ENCODE results near the gene KRT76.

KRT76 gene

DNA sequence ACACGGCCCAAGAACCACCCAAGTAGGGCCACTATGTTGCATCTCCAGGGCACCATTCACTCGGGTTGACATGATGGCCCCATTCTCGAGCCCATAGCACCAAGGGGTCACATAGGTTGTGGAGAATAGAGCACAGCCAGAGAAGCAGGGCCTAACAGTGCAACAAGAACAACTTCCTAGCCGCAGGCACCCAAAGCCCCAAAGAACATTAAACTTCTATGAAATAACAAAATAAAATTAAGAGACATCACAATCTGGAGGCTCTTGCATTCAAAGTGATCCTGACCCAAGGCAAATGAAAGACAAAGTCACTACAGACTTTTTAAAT lies 34.9 kb upstream of the KRT76 start:
- H3K27ac ChIP-seq (ENCODE audit: low read depth, low read length) = no peak overlapping the region
- H3K9ac ChIP-seq (ENCODE audit: low read depth, low read length) = no peak overlapping the region
- H3K36me3 ChIP-seq (ENCODE audit: insufficient read depth, low read length) = no peaks in the 10 kb centered on the region
- H3K4me1 ChIP-seq (ENCODE audit: insufficient read depth, low read length) = no peaks in the 10 kb centered on the region
- WGBS = 71% methylated on average over 4 of the region's 4 CpGs
- H3K27me3 ChIP-seq (ENCODE audit: insufficient read depth, low read length) = no peaks in the 10 kb centered on the region
- H3K4me3 ChIP-seq (ENCODE audit: low read length) = no peak overlapping the region
- no peaks in the 10 kb centered on the region for H3K9me3 ChIP-seq (ENCODE audit: insufficient read depth, low read depth, low read length)

DNA sequence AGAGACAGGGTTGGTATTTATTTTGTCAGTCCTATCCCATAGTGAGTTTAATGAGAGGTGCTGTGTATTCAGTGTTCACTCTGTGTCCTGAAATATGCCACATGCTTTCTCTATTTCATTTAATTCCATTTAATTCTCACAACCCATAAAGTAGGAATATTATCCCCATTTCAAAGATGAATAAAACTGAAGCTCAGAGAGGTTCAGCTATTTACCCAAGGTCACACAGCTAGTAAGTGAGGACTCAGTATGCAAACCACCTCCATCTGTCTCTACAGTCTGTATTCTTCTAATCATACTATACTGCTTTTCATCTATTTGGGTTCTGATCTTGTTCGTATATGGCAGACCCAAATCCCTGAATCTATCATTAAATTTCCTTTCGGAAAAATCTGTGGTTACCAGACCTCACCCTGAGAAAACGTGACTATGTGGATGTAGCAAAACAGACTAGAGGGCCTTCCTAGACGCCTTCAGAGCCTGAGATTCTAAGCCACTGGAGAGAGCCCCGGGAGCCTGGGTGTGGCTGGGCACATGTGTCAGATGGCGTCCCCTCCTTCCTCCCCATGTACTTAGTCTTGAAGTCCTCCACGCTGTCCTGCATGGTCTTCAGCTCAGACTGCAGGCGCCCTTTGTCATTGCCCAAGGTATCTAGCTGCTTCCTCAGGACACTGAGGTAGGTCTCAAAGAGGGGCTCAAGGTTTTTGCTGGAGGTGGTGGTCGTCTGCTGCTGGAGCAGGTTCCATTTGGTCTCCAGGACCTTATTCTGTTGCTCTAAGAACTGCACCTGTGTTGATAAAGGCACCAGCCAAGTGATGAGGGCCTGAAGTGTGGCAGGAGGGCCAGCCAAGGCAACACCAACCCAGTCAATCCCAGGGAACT lies 34.3 kb upstream of the KRT76 start:
- Histone ChIP-seq H3K4me3 (ENCODE audit: low read length) (no peak overlapping the region), H3K9ac (ENCODE audit: low read depth, low read length) (no peak overlapping the region), H3K27me3 (ENCODE audit: insufficient read depth, low read length) (no peaks in the 10 kb centered on the region), H3K9me3 (ENCODE audit: insufficient read depth, low read depth, low read length) (no peaks in the 10 kb centered on the region), H3K27ac (ENCODE audit: low read depth, low read length) (no peak overlapping the region), H3K4me1 (ENCODE audit: insufficient read depth, low read length) (no peaks in the 10 kb centered on the region), H3K36me3 (ENCODE audit: insufficient read depth, low read length) (no peaks in the 10 kb centered on the region)
- WGBS = 90% methylated on average over 9 of the region's 9 CpGs

DNA sequence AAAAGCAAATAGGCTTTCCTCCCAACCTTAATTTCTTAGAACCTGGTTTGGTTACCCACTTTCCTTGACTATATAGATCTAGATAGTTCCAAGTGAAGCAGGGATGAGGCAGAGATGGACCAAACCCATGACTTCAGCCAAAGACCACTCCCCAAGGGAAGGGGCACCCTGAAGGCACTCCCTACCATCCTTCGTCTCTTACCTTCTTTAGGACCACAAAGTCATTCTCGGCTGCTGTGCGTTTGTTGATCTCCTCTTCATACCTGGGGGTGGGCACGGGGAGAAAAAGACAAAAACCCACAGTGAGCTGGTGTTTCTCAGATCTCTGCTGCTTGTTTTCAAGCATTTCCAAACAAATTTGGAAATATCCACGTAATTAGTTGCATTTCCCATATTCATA lies 33.4 kb upstream of the KRT76 start:
- Histone ChIP-seq H3K36me3 (ENCODE audit: insufficient read depth, low read length) (no peaks in the 10 kb centered on the region), H3K9me3 (ENCODE audit: insufficient read depth, low read depth, low read length) (no peaks in the 10 kb centered on the region), H3K27me3 (ENCODE audit: insufficient read depth, low read length) (no peaks in the 10 kb centered on the region), H3K4me1 (ENCODE audit: insufficient read depth, low read length) (no peaks in the 10 kb centered on the region), H3K9ac (ENCODE audit: low read depth, low read length) (no peak overlapping the region), H3K27ac (ENCODE audit: low read depth, low read length) (no peak overlapping the region), H3K4me3 (ENCODE audit: low read length) (no peak overlapping the region)
- 75% methylated on average over 5 of the region's 5 CpGs for WGBS

DNA sequence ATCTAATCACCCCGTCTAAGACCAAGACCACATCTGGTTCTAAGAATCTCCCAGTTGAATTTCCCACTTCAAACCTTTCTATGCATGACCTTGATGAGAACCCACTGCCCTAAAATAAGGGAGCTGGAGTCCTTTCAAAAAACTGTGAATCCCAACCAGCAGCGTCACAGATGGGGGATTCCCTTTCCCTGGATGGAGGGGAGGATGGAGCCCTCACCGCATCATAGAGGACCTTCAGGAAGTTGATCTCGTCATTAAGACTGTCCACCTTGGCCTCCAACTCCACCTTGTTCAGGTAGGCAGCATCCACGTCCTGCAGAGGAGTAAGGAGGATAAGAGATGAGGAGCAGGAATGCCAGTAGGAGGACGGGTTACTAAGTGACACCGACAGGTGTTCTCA lies 32.0 kb upstream of the KRT76 start:
- 89% methylated on average over 7 of the region's 7 CpGs for WGBS
- Histone ChIP-seq H3K9me3 (ENCODE audit: insufficient read depth, low read depth, low read length) (no peaks in the 10 kb centered on the region), H3K27me3 (ENCODE audit: insufficient read depth, low read length) (no peaks in the 10 kb centered on the region), H3K27ac (ENCODE audit: low read depth, low read length) (no peak overlapping the region), H3K4me3 (ENCODE audit: low read length) (no peak overlapping the region), H3K36me3 (ENCODE audit: insufficient read depth, low read length) (no peaks in the 10 kb centered on the region), H3K4me1 (ENCODE audit: insufficient read depth, low read length) (peaks cover 4% of the 10 kb centered on the region), H3K9ac (ENCODE audit: low read depth, low read length) (no peak overlapping the region)

DNA sequence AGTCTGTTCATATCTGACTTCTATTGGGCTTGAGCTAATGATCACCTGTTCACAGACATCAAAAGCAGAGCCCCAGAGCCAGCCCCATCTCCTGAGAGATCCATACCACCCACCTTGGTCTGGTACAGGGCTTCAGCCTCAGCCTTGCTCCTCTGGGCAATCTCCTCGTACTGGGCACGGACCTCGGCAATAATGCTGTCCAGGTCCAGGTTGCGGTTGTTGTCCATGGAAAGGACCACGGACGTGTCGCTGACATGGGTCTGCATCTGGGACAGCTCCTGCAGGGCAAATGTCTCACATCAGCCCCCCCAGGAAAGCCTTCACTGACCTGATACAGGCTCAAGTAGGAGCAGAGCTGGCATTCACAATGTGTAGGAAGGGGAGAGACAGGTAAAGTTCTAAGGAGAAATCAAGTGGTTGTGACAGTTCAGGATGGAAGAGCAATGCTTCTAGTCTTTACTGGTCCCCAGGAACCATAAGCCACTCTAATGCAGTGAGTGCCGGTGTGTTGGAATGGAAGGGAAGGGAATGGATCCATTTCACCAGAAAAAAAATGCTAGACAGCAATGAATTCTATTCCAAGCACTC lies 31.5 kb upstream of the KRT76 start:
- Histone ChIP-seq H3K9me3 (ENCODE audit: insufficient read depth, low read depth, low read length) (no peaks in the 10 kb centered on the region), H3K27ac (ENCODE audit: low read depth, low read length) (no peak overlapping the region), H3K4me1 (ENCODE audit: insufficient read depth, low read length) (peaks cover 4% of the 10 kb centered on the region), H3K9ac (ENCODE audit: low read depth, low read length) (no peak overlapping the region), H3K27me3 (ENCODE audit: insufficient read depth, low read length) (no peaks in the 10 kb centered on the region), H3K4me3 (ENCODE audit: low read length) (no peak overlapping the region), H3K36me3 (ENCODE audit: insufficient read depth, low read length) (no peaks in the 10 kb centered on the region)
- 92% methylated on average over 7 of the region's 8 CpGs for WGBS

DNA sequence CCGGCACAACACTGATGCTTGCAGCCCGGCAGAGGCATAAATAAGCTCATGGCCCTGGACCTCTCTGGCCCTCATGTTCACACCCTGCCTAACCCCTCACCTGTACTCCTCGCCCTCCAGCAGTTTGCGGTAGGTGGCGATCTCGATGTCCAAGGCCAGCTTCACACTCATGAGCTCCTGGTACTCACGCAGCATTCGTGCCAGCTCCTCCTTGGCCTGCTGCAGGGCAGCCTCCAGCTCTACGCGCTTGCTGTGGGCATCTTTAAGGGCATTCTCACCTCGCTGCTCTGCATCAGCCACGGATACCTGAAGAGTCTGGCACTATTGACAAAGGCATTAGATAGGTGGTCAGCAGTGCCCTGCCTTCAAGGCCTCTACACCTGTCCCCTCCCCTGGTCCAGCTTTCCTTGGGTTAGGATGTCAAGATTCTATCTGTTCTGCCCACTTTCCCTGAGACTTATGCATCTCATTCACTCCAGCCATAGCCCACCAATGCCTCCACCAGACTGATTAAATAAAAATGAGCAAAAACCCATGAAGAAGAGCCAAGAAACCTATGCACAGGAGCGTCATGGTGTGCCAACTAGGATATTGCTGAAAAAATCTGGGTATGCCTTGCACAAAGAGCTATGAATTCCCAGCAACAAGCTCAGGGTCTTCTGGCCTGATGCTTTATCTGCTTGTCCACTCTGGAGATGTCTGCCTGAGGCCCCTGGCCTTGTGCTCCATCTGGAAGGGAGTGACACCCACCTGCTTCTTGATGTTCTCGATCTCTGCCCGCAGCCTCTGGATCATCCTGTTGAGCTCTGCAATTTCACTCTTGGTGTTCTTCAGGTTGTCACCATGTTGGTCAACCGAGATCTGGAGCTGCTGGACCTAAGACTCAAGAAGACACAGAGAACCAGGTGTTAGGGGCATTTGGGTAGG lies 30.7 kb upstream of the KRT76 start:
- H3K36me3 ChIP-seq (ENCODE audit: insufficient read depth, low read length) = no peaks in the 10 kb centered on the region
- no peaks in the 10 kb centered on the region for H3K9me3 ChIP-seq (ENCODE audit: insufficient read depth, low read depth, low read length)
- WGBS = 89% methylated on average over 16 of the region's 16 CpGs
- no peaks in the 10 kb centered on the region for H3K27me3 ChIP-seq (ENCODE audit: insufficient read depth, low read length)
- no peak overlapping the region for H3K27ac ChIP-seq (ENCODE audit: low read depth, low read length)
- peaks cover 4% of the 10 kb centered on the region for H3K4me1 ChIP-seq (ENCODE audit: insufficient read depth, low read length)
- H3K9ac ChIP-seq (ENCODE audit: low read depth, low read length) = no peak overlapping the region
- no peak overlapping the region for H3K4me3 ChIP-seq (ENCODE audit: low read length)

DNA sequence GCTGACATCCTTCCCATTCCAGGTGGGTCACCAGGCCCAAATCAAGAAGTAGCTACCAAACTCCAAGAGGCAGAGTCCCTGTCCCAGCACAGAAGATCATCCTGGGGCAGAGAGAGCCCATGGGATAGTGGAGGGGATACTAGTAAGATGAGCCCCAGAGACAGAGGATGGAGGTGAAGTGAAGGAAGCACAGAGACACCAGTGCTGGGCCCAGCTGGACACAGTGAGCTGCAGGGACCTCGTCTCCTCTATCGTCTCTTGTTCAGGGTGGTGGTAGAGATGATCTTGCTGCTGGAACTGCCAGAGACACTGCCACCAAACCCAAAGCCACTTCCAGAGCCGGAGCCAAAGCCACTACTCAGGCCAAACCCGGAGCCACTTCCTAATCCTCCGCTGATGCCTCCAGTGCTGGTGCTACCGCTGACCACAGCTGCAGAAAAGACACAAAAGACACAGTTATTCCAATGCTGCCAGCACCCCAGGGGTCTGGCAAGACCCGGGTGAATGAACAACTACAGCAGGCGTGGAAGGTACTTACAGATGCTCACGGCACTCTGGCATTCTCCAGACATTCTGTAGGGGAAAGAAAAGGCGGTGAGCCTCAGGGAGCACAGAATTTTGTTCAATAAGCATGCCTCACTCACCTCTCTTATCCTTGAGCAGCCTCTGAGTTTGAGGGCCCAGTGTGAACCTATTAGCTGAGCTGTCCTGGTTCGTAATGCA lies 29.8 kb upstream of the KRT76 start:
- no peak overlapping the region for H3K9ac ChIP-seq (ENCODE audit: low read depth, low read length)
- 86% methylated on average over 11 of the region's 11 CpGs for WGBS
- peaks cover 4% of the 10 kb centered on the region for H3K4me1 ChIP-seq (ENCODE audit: insufficient read depth, low read length)
- H3K27ac ChIP-seq (ENCODE audit: low read depth, low read length) = no peak overlapping the region
- no peaks in the 10 kb centered on the region for H3K36me3 ChIP-seq (ENCODE audit: insufficient read depth, low read length)
- no peaks in the 10 kb centered on the region for H3K9me3 ChIP-seq (ENCODE audit: insufficient read depth, low read depth, low read length)
- no peaks in the 10 kb centered on the region for H3K27me3 ChIP-seq (ENCODE audit: insufficient read depth, low read length)
- H3K4me3 ChIP-seq (ENCODE audit: low read length) = no peak overlapping the region

DNA sequence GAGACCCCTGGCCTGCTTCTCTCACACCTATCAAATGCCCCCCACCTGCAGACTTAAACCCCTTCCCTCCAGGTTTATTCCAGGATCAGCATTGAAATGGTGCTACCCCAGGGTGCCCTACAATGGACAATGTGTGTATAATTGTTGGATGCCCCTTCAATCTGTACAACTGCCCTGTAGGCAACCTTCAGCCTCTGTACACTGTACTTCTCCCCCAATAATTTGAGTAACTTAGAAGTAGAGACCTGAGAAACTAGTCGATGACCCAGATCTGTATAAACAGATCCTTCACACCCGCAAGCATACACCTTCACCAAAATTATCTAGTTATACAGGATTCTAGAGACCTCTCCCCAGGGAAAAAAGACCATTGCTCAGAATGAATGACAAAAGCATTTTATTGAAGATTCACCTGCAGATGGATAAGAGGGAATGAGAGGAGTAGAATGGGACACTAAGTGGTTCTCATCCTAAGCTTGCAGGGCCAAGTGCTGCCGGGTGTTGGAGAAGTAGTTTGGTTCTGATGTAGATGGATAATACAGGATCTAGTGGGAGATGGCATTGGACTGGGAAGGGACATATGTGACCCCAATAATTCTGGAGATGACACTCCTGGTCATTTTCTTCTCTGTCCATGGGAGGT lies 29.1 kb upstream of the KRT76 start:
- WGBS = 97% methylated on average over 3 of the region's 3 CpGs
- Histone ChIP-seq H3K9me3 (ENCODE audit: insufficient read depth, low read depth, low read length) (no peaks in the 10 kb centered on the region), H3K4me1 (ENCODE audit: insufficient read depth, low read length) (peaks cover 4% of the 10 kb centered on the region), H3K36me3 (ENCODE audit: insufficient read depth, low read length) (no peaks in the 10 kb centered on the region), H3K27ac (ENCODE audit: low read depth, low read length) (no peak overlapping the region), H3K9ac (ENCODE audit: low read depth, low read length) (no peak overlapping the region), H3K27me3 (ENCODE audit: insufficient read depth, low read length) (no peaks in the 10 kb centered on the region), H3K4me3 (ENCODE audit: low read length) (no peak overlapping the region)

DNA sequence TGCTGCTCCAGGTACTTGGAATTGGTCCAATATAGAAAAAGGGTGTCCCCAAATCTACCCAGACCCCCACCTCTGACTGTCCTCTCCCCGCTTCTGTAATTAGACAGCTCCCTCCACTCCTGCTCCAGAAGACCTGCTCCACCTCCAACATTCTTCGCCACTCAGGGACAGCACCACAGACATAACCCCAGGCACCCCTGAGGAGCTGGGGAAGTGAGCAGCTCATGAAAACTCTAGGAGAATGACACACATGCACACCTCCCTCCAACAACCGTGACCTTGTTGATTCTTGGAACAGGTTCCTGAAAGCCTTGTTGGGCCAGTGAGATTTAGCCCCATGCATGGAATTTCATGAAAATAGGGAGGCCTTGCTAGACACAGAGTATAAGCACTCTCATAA lies 28.6 kb upstream of the KRT76 start:
- no peaks in the 10 kb centered on the region for H3K27me3 ChIP-seq (ENCODE audit: insufficient read depth, low read length)
- no peak overlapping the region for H3K27ac ChIP-seq (ENCODE audit: low read depth, low read length)
- 92% methylated on average over 3 of the region's 3 CpGs for WGBS

DNA sequence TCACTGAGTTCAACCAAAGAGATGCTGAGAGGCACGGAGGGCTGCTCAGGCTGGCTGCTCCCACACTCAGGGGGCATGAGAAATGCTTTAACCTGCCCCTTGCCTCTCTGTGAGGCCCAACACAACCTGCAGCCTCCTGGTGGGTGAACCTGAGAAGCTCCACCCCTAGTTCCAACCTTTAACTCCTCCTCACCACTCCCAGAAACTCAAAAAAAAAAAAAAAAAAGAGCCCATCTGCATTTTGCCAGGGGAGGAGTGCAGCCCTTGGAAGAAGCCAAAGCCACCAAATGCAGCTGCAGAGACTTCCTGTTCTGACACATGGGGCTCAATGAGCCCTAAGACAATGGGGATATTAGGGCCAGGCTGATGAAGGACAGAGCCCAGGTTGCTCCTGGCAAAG lies 27.9 kb upstream of the KRT76 start:
- H3K27me3 ChIP-seq (ENCODE audit: insufficient read depth, low read length) = no peaks in the 10 kb centered on the region
- H3K9ac ChIP-seq (ENCODE audit: low read depth, low read length) = no peak overlapping the region
- no peaks in the 10 kb centered on the region for H3K36me3 ChIP-seq (ENCODE audit: insufficient read depth, low read length)
- H3K9me3 ChIP-seq (ENCODE audit: insufficient read depth, low read depth, low read length) = no peaks in the 10 kb centered on the region
- 38% methylated on average over 1 of the region's 1 CpG for WGBS
- peaks cover 13% of the 10 kb centered on the region for H3K4me1 ChIP-seq (ENCODE audit: insufficient read depth, low read length)
- no peak overlapping the region for H3K4me3 ChIP-seq (ENCODE audit: low read length)
- no peak overlapping the region for H3K27ac ChIP-seq (ENCODE audit: low read depth, low read length)

More for the DNA sequence above, 28.6 kb upstream of the KRT76 start:
- H3K4me1 ChIP-seq (ENCODE audit: insufficient read depth, low read length) = peaks cover 6% of the 10 kb centered on the region
- H3K36me3 ChIP-seq (ENCODE audit: insufficient read depth, low read length) = no peaks in the 10 kb centered on the region
- H3K9ac ChIP-seq (ENCODE audit: low read depth, low read length) = no peak overlapping the region
- H3K4me3 ChIP-seq (ENCODE audit: low read length) = no peak overlapping the region
- H3K9me3 ChIP-seq (ENCODE audit: insufficient read depth, low read depth, low read length) = no peaks in the 10 kb centered on the region
